Mucosa of descending colon (tissue), 3 donors: ENCODE results near the gene ATP8B4. TPM values are rescaled to one million over a fixed set of nuclear protein-coding genes. Genes with fewer than 3 reads are reported as not detected.

ENCODE experiments used
- ATAC-seq: fragments of 200-7000 bp; cut with Tn5 transposase; one replicate; pipeline ENCODE4 v1.9.1; 2020; ENCODE audit warnings: mild to moderate bottlenecking, moderate library complexity
- DNase-seq, 3 donors: peaks; one replicate each; pipeline ENCODE4 v3.0.0-alpha.2; 2020
- H3K36me3 ChIP-seq: fragments of 200-600 bp; one replicate; pipeline ENCODE4 v1.8.0; 2021; ENCODE audit warnings: low read depth, mild to moderate bottlenecking
- H3K4me1 ChIP-seq: fragments of 200-600 bp; one replicate; pipeline ENCODE4 v1.8.0; 2021; ENCODE audit warnings: low read depth, mild to moderate bottlenecking
- H3K4me3 ChIP-seq: fragments of 200-600 bp; one replicate; pipeline ENCODE4 v1.8.0; 2021; ENCODE audit warnings: mild to moderate bottlenecking
- H3K9me3 ChIP-seq: fragments of 200-600 bp; one replicate; pipeline ENCODE4 v1.8.0; 2021; ENCODE audit warnings: mild to moderate bottlenecking
- CTCF ChIP-seq: fragments of 200-600 bp; IDR thresholded peaks from one replicate; pipeline ENCODE4 v1.8.0; 2022; ENCODE audit warnings: antibody characterized with exemption, mild to moderate bottlenecking
- intact Hi-C, 2 donors: fragments of 100-400 bp; cut with DNase I in 1 of 2; cut with micrococcal nuclease in 1 of 2; formaldehyde crosslinking; loops; one replicate each; pipeline versions ENCODE4 v1.11.0 to v1.11.1; 2022; cut with DNase I, micrococcal nuclease
- total RNA-seq, 3 donors: library from RNA; stranded (reverse); fragmentation: NEBNext Ultra II Directional in 2 of 3; extraction: Animal tissue kit (Norgen Biotek cat#: 25700) in 2 of 3; gene quantifications; one replicate each; pipeline versions ENCODE4 v1.2.1 to v1.2.4, GENCODE V29; 2021 to 2023
- donor health status: DM: no; HTN: no; CAD: no; lungs with moderate emphysema.
- donor health status: DM: no; HTN: no; CAD: no.
- donor health status: DM: no; HTN: yes; CAD: no.

Gene ATP8B4
- total RNA-seq, 3 donors from 2014 or later: 4.7 to 8.9 (median 7.4) TPM

DNA sequence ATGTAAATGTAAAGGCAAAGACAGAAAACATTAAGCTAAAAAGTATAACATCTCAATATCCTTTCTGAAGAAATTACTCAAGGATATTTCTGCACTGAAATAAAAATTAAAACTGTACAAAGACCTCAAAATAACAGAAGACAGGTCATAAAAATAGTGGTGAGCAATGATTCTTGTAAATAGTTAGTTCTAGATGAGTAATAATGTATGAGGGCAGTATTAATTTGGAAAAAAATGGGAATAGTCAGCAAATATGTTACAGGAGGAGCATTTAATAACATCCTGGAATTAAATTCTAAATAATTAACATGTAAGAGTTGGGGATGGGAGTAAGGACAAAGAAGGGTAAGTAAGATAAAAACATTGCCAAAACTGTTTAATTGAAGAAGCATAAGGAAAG lies 250.7 kb downstream of the ATP8B4 start:
- DNase-seq (no peak), ATAC-seq (no peak)
- no peak overlapping the region for H3K4me3 ChIP-seq
- intact Hi-C loops: no loop called here
- no peaks in the 10 kb centered on the region for H3K9me3 ChIP-seq
- no peak for TF ChIP-seq CTCF
- no peaks in the 10 kb centered on the region for H3K36me3 ChIP-seq
- no peaks in the 10 kb centered on the region for H3K4me1 ChIP-seq

DNA sequence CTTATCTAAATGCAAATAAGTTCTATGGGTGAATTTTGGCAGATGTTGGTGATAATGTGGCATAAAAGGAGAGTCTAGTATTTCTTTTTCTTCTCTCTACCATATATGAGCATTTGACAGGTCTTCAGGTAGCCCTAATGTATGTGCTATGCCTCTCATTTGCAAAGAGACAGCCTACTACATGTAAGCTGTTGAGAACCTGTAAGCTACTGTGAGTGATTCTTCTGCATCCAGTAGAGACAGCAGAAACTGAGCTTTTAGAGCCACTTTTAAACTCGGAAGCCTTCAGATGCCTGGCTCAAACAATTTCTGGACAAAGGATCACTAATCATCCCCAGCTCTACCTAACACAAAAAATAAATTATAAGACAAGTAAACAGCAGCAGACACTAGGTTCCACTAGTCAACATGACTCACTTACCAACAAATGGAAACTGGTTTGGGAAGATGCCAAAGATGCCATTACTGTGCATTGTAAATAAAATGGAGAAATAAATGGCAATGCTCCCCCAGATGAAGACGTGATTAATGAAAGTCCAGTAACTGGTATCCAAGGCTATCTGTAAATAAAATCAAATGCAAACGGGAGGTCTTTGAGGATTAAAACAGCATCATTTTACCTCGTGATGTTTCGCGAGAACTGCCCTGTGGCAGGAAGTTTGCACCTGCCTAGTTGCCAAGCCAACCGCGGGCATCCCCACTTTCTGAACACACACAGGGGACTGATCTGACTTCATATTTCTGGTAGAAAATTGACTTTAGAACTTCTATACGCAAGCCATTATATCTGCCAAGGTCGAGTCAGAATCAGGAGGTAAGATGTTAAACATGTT lies 252.9 kb downstream of the ATP8B4 start:
- no peak for TF ChIP-seq CTCF
- DNase-seq: no peak
- Histone ChIP-seq H3K4me3 (no peak overlapping the region), H3K36me3 (no peaks in the 10 kb centered on the region), H3K9me3 (no peaks in the 10 kb centered on the region), H3K4me1 (no peaks in the 10 kb centered on the region)
- intact Hi-C loops: no loop called here
- no peak for ATAC-seq

DNA sequence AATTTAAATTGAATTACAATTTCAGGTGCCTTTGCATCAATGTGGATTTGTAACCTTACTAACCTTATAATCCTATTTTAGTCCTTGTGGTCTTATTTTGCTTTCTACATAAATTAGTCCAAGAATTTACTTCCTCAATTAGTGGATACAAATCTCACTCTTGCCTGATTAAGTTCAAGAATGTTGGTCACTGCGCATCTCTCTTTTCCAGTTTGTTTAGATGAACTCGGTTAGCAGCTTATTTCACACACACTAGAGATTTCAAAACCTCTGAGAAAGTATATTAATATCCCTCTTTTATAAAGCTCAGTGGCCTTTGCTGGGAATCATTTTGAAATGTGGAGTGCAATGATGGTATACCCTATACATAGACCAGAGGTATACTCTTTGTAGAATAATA lies 254.8 kb downstream of the ATP8B4 start:
- Histone ChIP-seq H3K4me1 (no peaks in the 10 kb centered on the region), H3K4me3 (no peak overlapping the region), H3K36me3 (no peaks in the 10 kb centered on the region), H3K9me3 (no peaks in the 10 kb centered on the region)
- no peak for TF ChIP-seq CTCF
- intact Hi-C loops: no loop called here
- ATAC-seq (no peak), DNase-seq (no peak)

DNA sequence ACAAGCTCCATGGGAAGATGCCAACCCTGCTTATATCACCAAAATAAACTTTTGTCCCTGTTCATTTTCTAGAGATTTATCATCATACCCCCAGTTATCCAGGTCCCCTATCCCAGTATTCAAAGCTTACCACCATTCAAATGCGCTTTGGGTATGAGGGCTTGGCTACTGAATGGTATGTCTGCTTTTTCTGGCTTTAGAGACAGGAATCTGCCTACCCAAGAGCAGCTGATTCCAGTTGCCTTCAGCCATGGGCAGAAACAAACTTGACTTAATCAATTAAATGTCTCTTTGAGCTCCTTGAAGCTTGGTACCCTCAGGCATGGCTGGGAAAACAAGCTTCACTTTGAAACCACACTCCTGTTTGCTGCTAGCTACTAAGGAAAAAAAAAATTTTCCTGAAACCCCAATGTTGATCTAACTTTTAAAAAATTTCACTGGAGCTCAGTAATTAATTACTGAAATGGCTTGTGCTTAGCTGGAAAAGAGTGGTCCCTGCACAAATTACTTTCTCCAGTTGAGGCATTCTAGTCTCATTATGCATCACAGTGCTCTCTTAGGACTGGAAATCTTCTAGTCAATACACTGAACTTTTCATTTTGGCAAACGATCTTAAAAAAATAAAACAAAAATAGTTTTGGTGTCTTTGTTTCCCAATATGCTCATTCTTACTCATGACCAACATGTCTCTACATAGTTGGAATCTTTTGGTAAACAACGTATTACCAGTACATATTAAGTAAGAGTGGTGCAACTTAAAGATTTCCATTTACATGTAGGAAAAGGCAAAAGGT lies 255.4 kb downstream of the ATP8B4 start:
- H3K9me3 ChIP-seq: no peaks in the 10 kb centered on the region
- no peak for DNase-seq
- H3K4me3 ChIP-seq: no peak overlapping the region
- no peak for TF ChIP-seq CTCF
- no peaks in the 10 kb centered on the region for H3K4me1 ChIP-seq
- ATAC-seq: no peak
- intact Hi-C loops: no loop called here
- no peaks in the 10 kb centered on the region for H3K36me3 ChIP-seq

DNA sequence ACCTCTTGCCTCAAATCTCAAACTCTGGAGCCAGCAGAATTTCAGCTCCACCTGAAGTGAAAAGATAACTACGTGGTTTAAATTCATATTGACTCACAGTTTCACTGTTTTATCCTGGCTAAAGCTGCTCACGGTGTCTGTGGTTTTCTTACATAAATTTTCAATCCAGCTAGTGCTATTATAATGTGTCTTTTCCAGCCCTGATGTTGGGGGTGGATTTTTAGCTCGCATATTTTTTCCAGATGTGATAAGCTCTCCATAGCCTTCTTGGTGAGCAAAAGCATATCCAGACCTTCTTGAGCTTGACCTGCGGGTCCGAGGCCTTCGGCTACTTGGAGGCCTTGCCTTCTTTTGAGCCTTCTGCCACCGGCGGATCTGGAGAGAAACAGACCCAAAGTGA lies 258.9 kb downstream of the ATP8B4 start:
- TF ChIP-seq CTCF: no peak
- Histone ChIP-seq H3K4me1 (peaks cover 6% of the 10 kb centered on the region), H3K36me3 (no peaks in the 10 kb centered on the region), H3K4me3 (no peak overlapping the region), H3K9me3 (no peaks in the 10 kb centered on the region)
- intact Hi-C loops: no loop called here
- ATAC-seq (no peak), DNase-seq (no peak)
